GM21529 (cell line): ENCODE data around the gene MYRIP.
"Not testable (repeated sequence)": the region's sequence is repeated elsewhere in the genome, so short reads cannot be mapped to it uniquely, and the experiment has no call there.

Experiments used
- ATAC-seq: cut with Tn5 transposase; IDR thresholded peaks from one replicate; pipeline ENCODE4 v1.9.1; 2021; ENCODE audit not compliant: unreplicated experiment

MYRIP gene

GRCh38 chr3:40077828-40078492, 268.6 kb downstream of the MYRIP start:
- not testable (repeated sequence) for ATAC-seq

DNA sequence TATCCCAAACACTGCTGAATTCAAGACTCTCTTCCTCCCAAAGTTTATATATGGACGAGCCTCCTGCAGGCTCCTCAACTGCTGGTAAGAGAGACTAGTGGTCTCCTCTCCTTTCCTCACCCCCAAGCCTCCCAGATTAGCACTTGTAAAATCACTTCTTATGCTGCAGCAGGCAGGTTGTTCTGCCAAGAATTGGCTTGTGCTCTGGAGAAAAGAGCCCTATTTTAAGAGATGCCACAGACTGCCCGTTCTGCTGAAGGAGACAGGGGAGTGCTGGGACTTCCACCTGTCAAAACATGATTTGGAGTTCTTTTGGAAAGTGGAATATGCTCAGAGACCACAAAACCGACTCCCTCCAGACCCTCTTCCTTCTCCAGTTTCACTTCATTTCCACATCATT, 269.2 kb downstream of the MYRIP start:
- ATAC-seq, result no peak

DNA sequence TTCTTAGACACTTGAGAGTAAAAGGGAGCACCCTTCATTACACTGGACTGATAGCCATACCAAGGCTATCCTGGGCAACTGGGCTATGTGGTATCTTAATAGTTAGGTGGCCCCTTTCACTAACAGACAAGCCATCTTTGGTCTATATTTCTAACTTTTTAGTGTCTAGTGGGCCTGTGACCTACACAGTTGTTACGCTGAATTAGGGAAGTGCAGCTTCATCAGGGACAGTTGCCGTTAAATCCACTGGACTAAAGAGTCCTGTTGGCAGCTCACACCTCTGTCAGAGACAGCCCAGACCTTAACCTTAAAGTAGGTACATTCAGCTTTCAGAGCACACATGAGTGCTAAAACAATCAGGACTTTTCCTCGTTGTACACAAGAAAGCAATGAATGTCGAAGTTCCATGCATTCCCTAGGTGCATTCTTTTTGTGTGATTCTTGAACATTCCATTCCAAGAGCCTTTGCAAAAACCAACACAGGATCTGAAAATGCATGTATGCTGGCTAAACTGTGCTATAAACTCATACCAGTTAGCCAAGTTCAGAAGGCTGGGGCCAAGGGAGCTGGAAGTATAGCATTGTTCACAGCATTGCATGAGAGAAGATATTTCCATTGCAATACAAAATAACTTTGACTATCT, 269.9 kb downstream of the MYRIP start:
- no peak for ATAC-seq

- ATAC-seq, result no peak
These were observed 270.4 kb downstream of the MYRIP start for GRCh38 chr3:40079847-40080240.

GRCh38 chr3:40083066-40083465, 273.7 kb downstream of the MYRIP start:
- ATAC-seq, result no peak

GRCh38 chr3:40084424-40084823, 275.0 kb downstream of the MYRIP start:
- not testable (repeated sequence) for ATAC-seq

DNA sequence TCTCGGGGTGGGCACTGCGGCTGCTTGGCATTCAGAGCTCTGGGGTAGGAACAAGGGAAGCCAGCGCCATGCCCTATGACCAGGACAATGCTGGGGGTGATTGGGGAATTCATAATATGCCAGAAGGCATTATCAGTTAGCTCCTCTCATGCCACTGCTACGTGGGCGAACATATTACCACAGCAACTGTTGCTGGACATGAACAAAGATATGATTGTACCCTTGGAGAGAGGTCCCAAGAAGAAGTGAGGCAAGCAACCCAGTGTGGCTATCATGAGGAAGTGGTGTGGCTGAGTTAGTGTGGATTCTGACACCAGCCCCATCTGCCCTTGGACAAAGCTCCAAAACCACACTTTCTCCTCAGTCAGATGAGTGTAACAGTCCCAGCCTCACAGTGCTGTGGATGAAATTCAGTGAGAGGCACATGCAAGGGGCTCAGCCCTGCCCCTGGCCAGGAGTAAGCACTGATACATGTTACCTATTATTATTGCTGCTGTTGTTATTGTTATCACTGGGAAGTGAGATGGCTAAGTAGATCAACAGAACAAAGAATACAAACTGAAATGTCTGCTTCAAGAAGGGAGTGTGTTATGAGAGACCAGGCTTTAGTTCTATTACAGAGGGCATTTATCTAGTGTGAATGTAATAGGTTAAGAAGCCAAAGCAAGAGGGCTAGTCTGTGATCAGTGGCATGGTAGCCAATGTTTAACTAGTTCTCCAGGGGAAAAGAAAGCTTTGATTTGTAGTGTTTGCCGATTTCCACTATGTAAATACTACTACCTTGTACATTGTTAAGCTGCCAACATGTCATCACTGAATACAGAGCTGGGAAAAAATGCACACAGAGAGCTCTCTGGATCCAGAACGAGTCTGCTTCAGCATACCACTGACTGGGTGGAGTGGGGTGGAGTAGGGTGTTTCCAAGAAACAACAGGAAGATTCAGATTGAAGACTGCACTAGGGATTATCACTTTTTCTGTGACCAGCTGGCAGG, 277.8 kb downstream of the MYRIP start:
- ATAC-seq, result no peak

DNA sequence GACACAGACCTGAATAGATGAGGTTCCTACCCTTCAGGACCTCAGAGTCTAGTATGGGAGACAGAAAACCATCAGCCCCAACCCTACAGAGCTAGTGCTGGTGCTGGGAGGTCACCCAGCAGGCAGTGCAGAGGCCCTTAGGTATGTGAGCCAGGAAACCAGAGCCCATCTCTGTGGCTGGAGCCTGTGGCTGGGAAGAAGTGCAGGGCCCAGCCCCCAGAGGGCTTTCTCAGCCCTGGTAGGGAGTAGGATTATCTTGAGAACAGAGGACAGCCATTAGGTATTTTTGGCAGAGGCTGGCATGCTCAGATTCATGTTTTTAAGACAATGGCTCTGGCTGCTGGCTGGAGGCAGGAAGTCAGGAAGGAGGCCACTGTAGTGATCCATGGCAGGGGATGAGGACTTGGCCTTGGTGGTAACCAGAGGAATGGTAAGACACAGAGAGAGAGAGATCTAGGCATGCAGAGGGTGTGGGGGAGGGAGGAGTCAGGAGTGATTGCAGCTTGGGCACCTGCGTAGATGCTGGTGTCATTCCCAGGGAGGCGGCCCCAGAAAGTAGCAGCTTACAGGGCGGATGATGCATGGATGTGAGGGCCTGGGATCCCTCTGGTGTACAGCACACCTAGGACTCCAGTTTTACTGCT, 279.2 kb downstream of the MYRIP start:
- ATAC-seq, result no peak

DNA sequence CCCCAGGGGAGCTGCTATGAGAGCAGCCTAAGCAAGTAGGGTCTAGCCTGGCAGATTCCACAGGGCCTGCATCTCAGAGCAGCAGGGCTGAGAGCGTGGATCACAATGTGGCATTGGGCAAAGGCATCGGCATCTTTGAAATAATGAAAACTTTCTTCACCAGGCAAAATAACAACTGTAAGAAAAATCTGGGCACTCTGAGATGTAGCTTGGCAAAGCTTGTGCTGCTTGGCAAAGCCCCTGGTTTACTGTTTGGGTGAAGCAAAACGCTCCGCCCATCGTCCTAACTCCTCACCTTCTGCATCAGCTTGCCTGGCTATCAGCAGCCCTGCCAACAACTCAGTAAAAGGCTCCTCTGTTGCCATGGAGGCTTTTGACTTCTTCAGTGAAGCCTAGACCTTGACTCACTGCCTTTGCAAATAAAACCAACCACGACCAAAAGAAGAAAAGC, 287.3 kb downstream of the MYRIP start:
- no peak for ATAC-seq

DNA sequence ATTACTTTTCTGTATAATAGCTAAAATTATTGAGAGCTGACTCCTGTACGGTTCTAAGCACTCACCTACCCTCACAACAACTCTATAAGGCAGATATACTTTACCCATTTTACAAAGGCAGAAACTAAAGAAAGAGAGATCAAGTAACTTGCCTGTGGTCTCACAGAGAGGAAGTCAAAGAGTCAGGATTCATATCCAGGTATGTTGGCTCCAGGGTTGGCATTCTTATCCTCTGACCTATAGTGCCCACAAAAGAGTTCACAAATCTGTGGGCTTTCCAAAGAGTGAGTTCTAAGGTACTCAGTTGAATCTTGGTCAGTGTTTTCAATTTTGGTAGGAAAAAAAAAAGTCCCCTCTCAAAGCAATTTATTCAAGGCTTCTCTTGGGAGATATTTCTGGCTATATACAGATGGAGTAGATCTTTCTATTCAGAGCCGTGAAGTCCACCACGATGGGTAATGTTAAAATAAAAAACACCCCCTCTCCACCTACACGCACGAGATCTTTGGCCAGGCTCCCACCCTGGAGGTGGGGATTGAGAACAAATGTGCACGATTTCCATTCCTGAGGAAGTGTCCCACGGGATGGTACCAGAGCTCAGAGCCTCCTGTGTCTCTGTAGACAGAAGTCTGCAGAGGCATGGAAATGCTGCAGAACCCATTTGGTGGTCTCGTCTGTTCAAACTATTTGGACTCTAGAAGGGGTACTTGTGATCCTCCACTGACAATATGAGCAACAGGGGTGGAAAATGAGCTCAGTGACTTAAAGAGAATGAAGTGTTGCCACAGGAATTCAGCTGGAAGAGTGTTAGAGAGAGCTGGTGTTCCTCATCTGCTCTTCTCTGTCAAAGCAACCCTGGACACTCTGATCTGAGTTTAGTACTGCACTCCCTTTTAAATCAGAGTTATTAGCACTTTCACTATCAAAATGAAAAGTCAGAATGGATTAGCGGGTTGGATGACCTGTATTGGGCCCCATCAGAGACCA, 288.0 kb downstream of the MYRIP start:
- ATAC-seq, result no peak

DNA sequence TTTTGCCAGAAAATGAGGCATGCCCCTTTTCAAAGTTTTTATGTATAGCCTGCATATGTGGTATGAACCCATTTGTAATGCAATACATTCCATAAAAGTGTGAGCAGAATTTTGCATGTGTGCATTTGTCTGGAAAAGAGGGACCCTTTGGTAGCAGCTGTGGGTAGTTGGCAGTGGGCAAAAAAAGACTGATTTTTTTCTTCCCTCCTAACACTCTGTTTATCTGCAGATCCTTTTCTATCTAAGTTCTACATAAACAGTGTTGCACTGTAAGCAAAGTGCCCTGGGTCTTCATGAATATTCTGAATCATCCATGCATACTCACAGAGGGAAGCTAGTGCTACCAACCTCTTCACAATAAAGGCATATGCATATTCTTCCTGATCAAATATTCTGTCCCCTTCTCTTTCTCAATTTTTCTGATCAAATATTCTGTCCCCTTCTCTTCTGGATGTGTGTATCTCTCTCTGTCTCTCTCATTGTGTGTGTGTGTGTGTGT, 288.9 kb downstream of the MYRIP start:
- no peak for ATAC-seq

DNA sequence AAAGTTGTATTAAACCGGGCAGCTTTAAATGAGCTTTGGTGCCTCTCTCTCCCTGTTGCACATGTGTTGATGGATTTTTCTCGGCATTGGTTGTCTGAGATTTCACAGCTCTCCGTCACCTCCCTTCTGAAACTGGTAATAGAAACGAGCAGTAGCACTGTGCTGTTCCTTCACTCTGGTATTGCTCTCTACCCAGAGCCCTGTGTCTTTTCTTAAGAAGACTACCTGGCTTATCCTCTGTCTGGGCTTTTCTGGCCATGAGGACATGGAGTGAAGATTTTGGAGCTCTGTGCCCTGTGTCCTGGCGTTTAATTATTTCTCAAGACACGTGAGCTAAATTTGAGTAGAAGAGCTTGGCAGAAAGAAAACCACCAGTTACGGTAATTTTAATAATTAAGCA, 290.5 kb downstream of the MYRIP start:
- ATAC-seq, result no peak

- no peak for ATAC-seq
These were observed 292.8 kb downstream of the MYRIP start for GRCh38 chr3:40102182-40102581.

GRCh38 chr3:40103829-40104228, 294.4 kb downstream of the MYRIP start:
- no peak for ATAC-seq

GRCh38 chr3:40104441-40104840, 295.0 kb downstream of the MYRIP start:
- ATAC-seq, result no peak

DNA sequence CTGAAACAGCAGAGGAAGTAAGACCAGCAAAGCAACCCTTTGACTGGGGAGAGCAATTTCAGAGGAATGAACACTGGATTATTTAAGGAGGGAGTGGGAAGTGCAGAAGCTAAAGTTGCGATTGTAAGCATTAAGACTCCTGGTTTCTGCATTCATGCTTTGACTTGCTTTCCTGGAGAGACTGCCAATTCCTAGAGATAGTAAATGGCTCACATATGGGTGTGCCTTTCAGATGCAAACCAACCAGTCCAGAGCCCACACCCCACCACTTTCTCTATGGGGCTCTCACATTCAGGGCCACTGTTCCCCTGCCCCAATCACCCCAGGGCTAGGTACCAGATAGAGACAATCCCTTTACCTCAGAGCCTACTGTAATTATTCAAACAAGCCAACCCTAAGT, 299.2 kb downstream of the MYRIP start:
- ATAC-seq, result no peak

GRCh38 chr3:40109641-40110490, 300.5 kb downstream of the MYRIP start:
- ATAC-seq, result no peak

- ATAC-seq, result no peak
These were observed 307.2 kb downstream of the MYRIP start for GRCh38 chr3:40116478-40117177.
